GM19328 (cell line): ENCODE measurements around the gene TULP4.
"Not testable (repeated sequence)": the region's sequence is repeated elsewhere in the genome, so short reads cannot be mapped to it uniquely, and the experiment has no call there.

Experiments used
- ATAC-seq: cut with Tn5 transposase; IDR thresholded peaks from one replicate; pipeline ENCODE4 v1.9.1; 2021; ENCODE audit warnings: mild to moderate bottlenecking, moderate library complexity; ENCODE audit not compliant: unreplicated experiment

TULP4 gene

GRCh38 chr6:158295976-158296853, 16.1 kb upstream of the TULP4 start:
- not testable (repeated sequence) for ATAC-seq

GRCh38 chr6:158296854-158297324, 15.4 kb upstream of the TULP4 start:
- not testable (repeated sequence) for ATAC-seq

GRCh38 chr6:158297657-158298056, 14.6 kb upstream of the TULP4 start:
- not testable (repeated sequence) for ATAC-seq

GRCh38 chr6:158300306-158301143, 11.7 kb upstream of the TULP4 start:
- not testable (repeated sequence) for ATAC-seq

- not testable (repeated sequence) for ATAC-seq
Observed at GRCh38 chr6:158301561-158301960, 10.7 kb upstream of the TULP4 start.

GRCh38 chr6:158302195-158302796, 10.0 kb upstream of the TULP4 start:
- ATAC-seq, result not testable (repeated sequence)

- no peak for ATAC-seq
Observed at GRCh38 chr6:158303210-158303731, 9.0 kb upstream of the TULP4 start.

- ATAC-seq, result no peak
Observed at GRCh38 chr6:158304254-158304653, 8.0 kb upstream of the TULP4 start.

- no peak for ATAC-seq
Observed at GRCh38 chr6:158309814-158310213, 2.5 kb upstream of the TULP4 start.

- no peak for ATAC-seq
Observed at GRCh38 chr6:158311193-158311592, 1.1 kb upstream of the TULP4 start.

GRCh38 chr6:158311626-158312025, 639 bp upstream of the TULP4 start:
- no peak for ATAC-seq

- ATAC-seq, result no peak
Observed at GRCh38 chr6:158312672-158313397, 570 bp downstream of the TULP4 start.

- no peak for ATAC-seq
Observed at GRCh38 chr6:158313989-158314388, 1.7 kb downstream of the TULP4 start.

- no peak for ATAC-seq
Observed at GRCh38 chr6:158314737-158315136, 2.5 kb downstream of the TULP4 start.

GRCh38 chr6:158316022-158316421, 3.8 kb downstream of the TULP4 start:
- ATAC-seq, result no peak

- no peak for ATAC-seq
Observed at GRCh38 chr6:158321960-158322359, 9.7 kb downstream of the TULP4 start.

- no peak for ATAC-seq
Observed at GRCh38 chr6:158322400-158322723, 10.1 kb downstream of the TULP4 start.

- peak; percentile 54 for ATAC-seq
Observed at GRCh38 chr6:158322724-158323560, 10.7 kb downstream of the TULP4 start.

GRCh38 chr6:158323561-158323958, 11.3 kb downstream of the TULP4 start:
- peak; percentile 34 for ATAC-seq

- ATAC-seq, result no peak
Observed at GRCh38 chr6:158324136-158324535, 11.9 kb downstream of the TULP4 start.
